Measurements from ENCODE around the gene NOL11. TPM values are rescaled to one million over a fixed set of nuclear protein-coding genes. Genes with fewer than 3 reads are reported as not detected.

Gene NOL11
- total RNA-seq, 1 donor = 29.0 TPM

DNA sequence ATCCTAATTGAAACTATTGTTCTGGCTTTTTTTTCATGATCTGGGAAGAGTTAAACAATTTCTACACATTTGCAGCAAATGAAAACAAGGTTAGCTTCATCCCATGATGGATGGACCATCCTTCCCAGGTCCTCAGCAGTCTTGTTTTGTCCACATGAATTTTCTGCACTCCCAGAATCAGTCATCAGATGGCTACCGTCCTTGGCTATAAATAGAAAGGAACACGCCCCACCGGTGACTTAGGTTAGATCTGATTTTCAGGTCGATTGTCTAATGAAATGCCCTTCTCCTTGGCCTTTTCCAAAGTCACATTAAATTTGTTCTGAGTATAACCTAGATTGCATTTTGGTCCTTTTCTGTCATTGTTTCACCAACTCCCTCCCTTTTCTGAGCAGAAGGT, 41.4 kb upstream of the NOL11 start:
- Histone ChIP-seq H3K9me3 (ENCODE audit: low read depth, low read length) (no peaks in the 10 kb centered on the region), H2AFZ (ENCODE audit: low read length) (no peak overlapping the region), H3K4me3 (ENCODE audit: insufficient read depth, low read length) (no peak overlapping the region), H3K4me1 (ENCODE audit: insufficient read depth, low read length) (no peaks in the 10 kb centered on the region), H3K4me2 (ENCODE audit: insufficient read depth, low read length) (no peak overlapping the region), H3K36me3 (ENCODE audit: insufficient read depth, low read length) (no peaks in the 10 kb centered on the region), H4K20me1 (ENCODE audit: insufficient read depth, low read length) (no peaks in the 10 kb centered on the region), H3K79me2 (ENCODE audit: insufficient read depth, low read length) (no peaks in the 10 kb centered on the region), H3K27ac (ENCODE audit: low read depth, low read length) (no peak overlapping the region), H3K27me3 (ENCODE audit: insufficient read depth, low read length) (no peaks in the 10 kb centered on the region)
- TF ChIP-seq CTCF (IDR thresholded peaks at IDR 0.05; ENCODE audit: extremely low read depth, low read depth, low read length) = no peak
- no peak for DNase-seq (ENCODE audit: insufficient read length, low spot score, missing footprints)

DNA sequence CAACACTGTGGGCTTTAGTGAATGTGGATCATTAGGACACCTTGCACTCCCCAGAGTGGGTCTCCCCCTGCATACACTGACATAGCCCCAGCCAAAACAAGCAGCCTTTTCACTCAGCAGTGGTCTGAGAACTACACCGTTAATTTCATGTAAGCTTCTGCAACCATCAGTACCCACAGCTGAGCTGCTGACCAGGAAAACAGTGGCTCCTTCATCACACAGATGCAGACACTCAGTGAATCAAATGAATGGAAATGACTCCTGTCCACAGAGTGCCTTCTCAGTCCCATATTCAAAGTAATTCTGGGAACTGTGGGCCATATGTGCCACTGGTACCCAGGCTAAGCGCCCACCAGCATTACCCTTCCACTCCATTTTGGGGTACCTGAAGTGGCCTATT, 39.3 kb upstream of the NOL11 start:
- Histone ChIP-seq H3K4me3 (ENCODE audit: insufficient read depth, low read length) (no peak overlapping the region), H3K79me2 (ENCODE audit: insufficient read depth, low read length) (no peaks in the 10 kb centered on the region), H3K36me3 (ENCODE audit: insufficient read depth, low read length) (no peaks in the 10 kb centered on the region), H3K9me3 (ENCODE audit: low read depth, low read length) (no peaks in the 10 kb centered on the region), H2AFZ (ENCODE audit: low read length) (no peak overlapping the region), H3K27ac (ENCODE audit: low read depth, low read length) (no peak overlapping the region), H3K27me3 (ENCODE audit: insufficient read depth, low read length) (no peaks in the 10 kb centered on the region), H3K4me2 (ENCODE audit: insufficient read depth, low read length) (no peak overlapping the region), H4K20me1 (ENCODE audit: insufficient read depth, low read length) (no peaks in the 10 kb centered on the region), H3K4me1 (ENCODE audit: insufficient read depth, low read length) (no peaks in the 10 kb centered on the region)
- TF ChIP-seq CTCF (IDR thresholded peaks at IDR 0.05; ENCODE audit: extremely low read depth, low read depth, low read length) = no peak
- DNase-seq (ENCODE audit: insufficient read length, low spot score, missing footprints) = no peak

DNA sequence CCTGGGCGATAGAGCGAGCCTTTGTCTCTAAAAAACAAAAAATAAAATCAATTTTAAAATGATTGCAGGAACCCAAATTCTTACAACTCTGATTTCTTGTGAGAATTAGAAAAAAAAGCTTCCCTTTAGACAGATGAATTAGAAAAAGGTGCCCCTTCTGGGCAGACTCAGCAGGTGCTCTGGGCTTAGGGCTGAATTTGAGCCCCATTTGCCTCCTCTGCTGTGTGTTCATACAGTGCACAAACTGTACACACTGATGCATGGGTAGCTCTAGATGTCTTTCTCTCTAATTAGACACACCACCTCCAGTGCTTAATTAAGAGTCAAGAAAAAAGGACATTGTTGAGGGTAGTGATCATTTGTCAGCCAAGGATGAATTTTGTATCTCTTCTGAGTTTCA, 38.5 kb upstream of the NOL11 start:
- H3K36me3 ChIP-seq (ENCODE audit: insufficient read depth, low read length) = no peaks in the 10 kb centered on the region
- H3K79me2 ChIP-seq (ENCODE audit: insufficient read depth, low read length) = no peaks in the 10 kb centered on the region
- H3K9me3 ChIP-seq (ENCODE audit: low read depth, low read length) = no peaks in the 10 kb centered on the region
- DNase-seq (ENCODE audit: insufficient read length, low spot score, missing footprints) = no peak
- TF ChIP-seq CTCF (IDR thresholded peaks at IDR 0.05; ENCODE audit: extremely low read depth, low read depth, low read length) = no peak
- H3K4me3 ChIP-seq (ENCODE audit: insufficient read depth, low read length) = no peak overlapping the region
- H3K4me1 ChIP-seq (ENCODE audit: insufficient read depth, low read length) = no peaks in the 10 kb centered on the region
- no peak overlapping the region for H2AFZ ChIP-seq (ENCODE audit: low read length)
- H3K4me2 ChIP-seq (ENCODE audit: insufficient read depth, low read length) = no peak overlapping the region
- H3K27ac ChIP-seq (ENCODE audit: low read depth, low read length) = no peak overlapping the region
- no peaks in the 10 kb centered on the region for H3K27me3 ChIP-seq (ENCODE audit: insufficient read depth, low read length)
- no peaks in the 10 kb centered on the region for H4K20me1 ChIP-seq (ENCODE audit: insufficient read depth, low read length)

- no peaks in the 10 kb centered on the region for H3K4me1 ChIP-seq (ENCODE audit: insufficient read depth, low read length)
- H3K9me3 ChIP-seq (ENCODE audit: low read depth, low read length) = no peaks in the 10 kb centered on the region
- H3K79me2 ChIP-seq (ENCODE audit: insufficient read depth, low read length) = no peaks in the 10 kb centered on the region
- H3K27me3 ChIP-seq (ENCODE audit: insufficient read depth, low read length) = no peaks in the 10 kb centered on the region
- H3K4me2 ChIP-seq (ENCODE audit: insufficient read depth, low read length) = no peak overlapping the region
- no peak for TF ChIP-seq CTCF (IDR thresholded peaks at IDR 0.05; ENCODE audit: extremely low read depth, low read depth, low read length)
- H3K4me3 ChIP-seq (ENCODE audit: insufficient read depth, low read length) = no peak overlapping the region
- H3K36me3 ChIP-seq (ENCODE audit: insufficient read depth, low read length) = no peaks in the 10 kb centered on the region
- no peak for DNase-seq (ENCODE audit: insufficient read length, low spot score, missing footprints)
- no peak overlapping the region for H2AFZ ChIP-seq (ENCODE audit: low read length)
- no peaks in the 10 kb centered on the region for H4K20me1 ChIP-seq (ENCODE audit: insufficient read depth, low read length)
- no peak overlapping the region for H3K27ac ChIP-seq (ENCODE audit: low read depth, low read length)
Observed at GRCh38 chr17:67679721-67680120, 38.0 kb upstream of the NOL11 start.

Measured in osteoblast (primary cell).